ENCODE measurements around the gene TMPRSS4.

Gene TMPRSS4

GRCh38 chr11:118079491-118079890 lies 2.6 kb downstream of the TMPRSS4 start:
- no peak for DNase-seq (ENCODE audit: low spot score)

- DNase-seq (ENCODE audit: low spot score) = no peak
Measured at GRCh38 chr11:118080296-118080695, 3.4 kb downstream of the TMPRSS4 start.

- no peak for DNase-seq (ENCODE audit: low spot score)
Measured at GRCh38 chr11:118081241-118081958, 4.5 kb downstream of the TMPRSS4 start.

- DNase-seq (ENCODE audit: low spot score) = no peak
Measured at GRCh38 chr11:118082880-118083552, 6.1 kb downstream of the TMPRSS4 start.

GRCh38 chr11:118084247-118084646 lies 7.4 kb downstream of the TMPRSS4 start:
- peak; percentile 48 for DNase-seq (ENCODE audit: low spot score)

GRCh38 chr11:118084656-118085055 lies 7.8 kb downstream of the TMPRSS4 start:
- DNase-seq (ENCODE audit: low spot score) = no peak

GRCh38 chr11:118086913-118087768 lies 10.3 kb downstream of the TMPRSS4 start, which contains the start of gene SMIM35:
TSS of gene SMIM35 (minus strand) at chr11:118086963. CDS start at chr11:118086757, 206 bp downstream.
- peak; percentile 51 for DNase-seq (ENCODE audit: low spot score)

- DNase-seq (ENCODE audit: low spot score) = no peak
Measured at GRCh38 chr11:118087931-118088330, 11.1 kb downstream of the TMPRSS4 start.

GRCh38 chr11:118088531-118088930 lies 11.7 kb downstream of the TMPRSS4 start:
- peak; percentile 52 for DNase-seq (ENCODE audit: low spot score)

GRCh38 chr11:118090545-118091162 lies 13.8 kb downstream of the TMPRSS4 start:
- no peak for DNase-seq (ENCODE audit: low spot score)

- no peak for DNase-seq (ENCODE audit: low spot score)
Measured at GRCh38 chr11:118091690-118092089, 14.8 kb downstream of the TMPRSS4 start.

GRCh38 chr11:118092907-118093571 lies 16.2 kb downstream of the TMPRSS4 start:
- DNase-seq (ENCODE audit: low spot score) = no peak

- DNase-seq (ENCODE audit: low spot score) = no peak
Measured at GRCh38 chr11:118095493-118095892, 18.6 kb downstream of the TMPRSS4 start.

GRCh38 chr11:118095967-118096367 lies 19.1 kb downstream of the TMPRSS4 start:
- DNase-seq (ENCODE audit: low spot score) = no peak

- peak; percentile 42 for DNase-seq (ENCODE audit: low spot score)
Measured at GRCh38 chr11:118098996-118099837, 22.3 kb downstream of the TMPRSS4 start.

GRCh38 chr11:118099838-118100556 lies 23.1 kb downstream of the TMPRSS4 start:
- no peak for DNase-seq (ENCODE audit: low spot score)

GRCh38 chr11:118100691-118101232 lies 23.9 kb downstream of the TMPRSS4 start:
- no peak for DNase-seq (ENCODE audit: low spot score)

- DNase-seq (ENCODE audit: low spot score) = no peak
Measured at GRCh38 chr11:118102721-118103261, 25.9 kb downstream of the TMPRSS4 start.

- DNase-seq (ENCODE audit: low spot score) = no peak
Measured at GRCh38 chr11:118104491-118104890, 27.6 kb downstream of the TMPRSS4 start.

Measured in Ammon's horn (tissue), 1 donor.